ENCODE measurements around the gene WWOX.

- TF ChIP-seq CTCF (IDR thresholded peaks at IDR 0.05): no peak
- TF ChIP-seq POLR2AphosphoS5 (IDR thresholded peaks at IDR 0.05): no peak
Measured at GRCh38 chr16:78321620-78322360, 222.3 kb downstream of the WWOX start.

All from gastroesophageal sphincter (tissue), 3 donors.